ENCODE measurements around the gene ZIM2.

- no peak for TF ChIP-seq GATA2 (IDR thresholded peaks at IDR 0.05; ENCODE audit: low read depth, low read length)
- TF ChIP-seq GATA3 (IDR thresholded peaks at IDR 0.05; ENCODE audit: low read depth, low read length): no peak
Observed at GRCh38 chr19:56769650-56770049, 70.9 kb downstream of the ZIM2 start.

All from SH-SY5Y (cell line).